ENCODE results near the gene EGFLAM.
"Not testable (repeated sequence)": the region's sequence is repeated elsewhere in the genome, so short reads cannot be mapped to it uniquely, and the experiment has no call there.

Gene EGFLAM

GRCh38 chr5:38329132-38329715, 70.9 kb downstream of the EGFLAM start:
- no peak for DNase-seq (ENCODE audit: low read depth in 2 of 2)

DNA sequence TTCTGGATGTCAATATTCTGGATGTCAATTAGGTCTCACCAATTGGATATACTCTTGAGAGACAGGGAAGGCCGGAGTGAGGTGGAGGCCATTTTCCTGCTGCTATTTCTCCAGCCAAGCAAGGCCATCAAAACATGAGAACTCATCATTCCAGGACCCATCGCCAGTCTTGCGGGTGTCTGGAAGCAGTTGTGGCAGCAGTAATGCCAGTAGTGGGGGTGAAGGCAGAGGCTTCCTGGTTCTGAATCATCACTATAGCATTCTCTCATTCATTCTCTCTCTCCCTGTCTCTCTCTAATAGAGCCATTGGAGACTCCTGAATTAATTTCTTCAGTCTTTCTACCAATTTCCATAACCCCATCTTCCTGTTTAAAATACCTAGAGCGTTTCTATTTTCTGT, 71.8 kb downstream of the EGFLAM start:
- no peak for DNase-seq (ENCODE audit: low read depth in 2 of 2)

DNA sequence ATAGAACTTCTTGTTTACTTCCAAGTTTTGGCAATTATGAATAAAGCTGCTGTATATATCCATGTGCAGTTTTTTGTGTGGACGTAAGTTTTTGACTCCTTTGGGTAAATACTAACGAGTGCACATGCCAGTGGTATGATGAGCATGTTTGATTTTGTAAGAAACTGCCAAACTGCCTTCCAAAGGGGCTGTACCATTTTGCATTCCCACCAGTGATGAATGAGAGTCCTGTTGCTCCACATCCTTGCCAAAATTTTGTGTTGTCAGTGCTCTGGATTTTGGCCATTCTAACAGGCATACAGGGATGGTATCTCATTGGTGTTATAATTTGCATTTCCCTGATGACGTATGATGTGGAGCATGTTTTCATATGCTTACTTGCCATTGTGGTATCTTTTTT, 73.5 kb downstream of the EGFLAM start:
- no peak for DNase-seq (ENCODE audit: low read depth in 2 of 2)

DNA sequence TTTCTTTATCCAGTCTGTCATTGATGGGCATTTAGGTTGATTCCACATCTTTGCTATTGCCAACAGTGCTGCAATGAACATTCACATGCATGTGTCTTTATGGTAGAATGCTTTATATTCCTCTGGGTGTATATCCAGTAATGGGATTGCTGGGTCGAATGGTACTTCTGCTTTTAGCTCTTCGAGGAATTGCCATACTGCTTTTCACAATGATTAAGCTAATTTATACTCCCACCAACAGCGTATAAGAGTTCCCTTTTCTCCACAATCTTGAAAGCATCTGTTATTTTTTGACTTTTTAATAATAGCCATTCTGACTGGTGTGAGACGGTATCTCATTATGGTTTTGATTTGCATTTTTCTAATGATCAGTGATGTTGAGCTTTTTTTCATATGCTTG, 74.8 kb downstream of the EGFLAM start:
- not testable (repeated sequence) for DNase-seq (ENCODE audit: low read depth in 2 of 2)

DNA sequence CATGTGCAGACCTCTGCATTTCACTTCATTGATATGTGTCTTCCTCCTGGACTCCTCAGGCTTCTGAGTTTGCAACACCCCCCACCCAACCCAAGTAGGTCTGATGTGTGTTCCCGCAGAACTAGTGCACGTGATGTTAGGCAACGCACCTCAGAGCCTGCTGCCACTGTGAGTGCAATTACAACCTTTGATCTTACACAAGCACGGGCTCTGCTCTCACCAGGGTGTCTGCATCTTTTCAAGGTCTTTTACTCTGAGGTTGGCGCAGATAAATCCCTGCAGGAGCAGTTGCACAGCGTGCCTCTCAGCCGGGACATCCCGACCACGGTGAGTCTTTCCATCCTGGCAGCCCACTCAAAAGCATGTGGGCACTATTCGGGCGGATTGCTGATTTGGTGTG, 80.1 kb downstream of the EGFLAM start:
- no peak for DNase-seq (ENCODE audit: low read depth in 2 of 2)

DNA sequence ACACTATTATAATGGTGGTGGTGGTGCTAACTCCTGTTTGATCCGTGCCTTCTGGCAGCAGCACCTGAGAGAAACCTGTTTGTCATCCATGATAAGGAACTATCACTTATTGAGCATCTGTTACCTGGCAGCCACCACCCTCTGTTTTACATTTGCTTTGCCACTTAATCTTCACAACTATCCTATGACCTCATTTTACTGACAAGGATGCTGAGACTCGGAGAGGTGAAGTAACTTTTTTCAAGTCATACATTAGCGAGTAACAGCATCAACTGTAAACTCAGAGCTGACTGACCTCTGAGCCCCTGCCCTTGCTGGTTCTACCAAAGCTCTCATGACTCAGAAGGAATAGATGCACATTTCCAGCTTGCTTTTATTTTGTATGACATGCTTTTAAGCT, 81.1 kb downstream of the EGFLAM start:
- DNase-seq (ENCODE audit: low read depth in 2 of 2), result no peak

GRCh38 chr5:38341056-38341455, 82.7 kb downstream of the EGFLAM start:
- no peak for DNase-seq (ENCODE audit: low read depth in 2 of 2)

DNA sequence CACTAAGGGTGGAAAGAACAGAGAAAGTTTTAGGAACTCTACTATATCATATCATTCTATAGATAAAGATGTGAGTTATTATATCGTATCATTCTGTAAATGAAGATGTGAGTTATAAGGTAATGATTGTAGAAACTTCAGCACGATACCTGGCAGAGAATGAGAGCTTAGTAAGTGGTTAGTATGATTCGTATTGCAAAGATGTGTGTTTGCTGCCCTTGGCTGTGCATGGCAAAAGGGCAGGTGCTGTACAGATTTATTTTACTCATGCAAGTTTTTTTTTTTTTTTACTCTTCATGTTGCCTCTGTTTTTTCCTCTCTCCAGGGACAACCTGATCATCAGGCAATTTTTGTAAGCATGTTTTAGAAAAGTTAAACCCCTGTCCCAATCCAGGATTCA, 83.3 kb downstream of the EGFLAM start:
- no peak for DNase-seq (ENCODE audit: low read depth in 2 of 2)

GRCh38 chr5:38342261-38342660, 83.9 kb downstream of the EGFLAM start:
- DNase-seq (ENCODE audit: low read depth in 2 of 2), result no peak

- no peak for DNase-seq (ENCODE audit: low read depth in 2 of 2)
These were observed 86.5 kb downstream of the EGFLAM start for GRCh38 chr5:38344891-38345290.

DNA sequence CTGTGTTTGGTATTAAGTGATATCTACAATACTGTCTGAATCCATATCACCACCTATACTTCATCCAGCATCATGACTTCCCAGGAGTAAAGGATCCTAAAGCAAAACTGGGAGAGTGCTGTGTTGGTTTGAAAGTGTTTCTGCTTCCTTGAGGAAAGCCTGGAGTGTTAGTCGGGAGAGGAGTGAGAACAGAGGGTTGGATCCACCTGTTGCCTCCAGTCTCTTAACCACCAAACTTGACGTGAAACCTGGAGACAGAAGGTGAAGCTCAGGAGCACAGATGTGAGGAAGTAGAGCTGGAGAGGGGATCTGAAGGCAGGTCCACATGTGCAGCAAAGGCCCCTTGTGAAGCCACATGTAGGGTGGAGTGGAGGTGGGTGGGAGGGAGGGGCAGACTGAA, 88.2 kb downstream of the EGFLAM start:
- no peak for DNase-seq (ENCODE audit: low read depth in 2 of 2)

GRCh38 chr5:38347040-38347763, 88.8 kb downstream of the EGFLAM start:
- DNase-seq (ENCODE audit: low read depth in 2 of 2), result no peak

- DNase-seq (ENCODE audit: low read depth in 2 of 2), result no peak
These were observed 89.5 kb downstream of the EGFLAM start for GRCh38 chr5:38347896-38348295.

GRCh38 chr5:38360323-38361061, 102.1 kb downstream of the EGFLAM start:
- no peak for DNase-seq (ENCODE audit: low read depth in 2 of 2)

GRCh38 chr5:38362713-38363112, 104.4 kb downstream of the EGFLAM start:
- no peak for DNase-seq (ENCODE audit: low read depth in 2 of 2)

GRCh38 chr5:38364825-38365224, 106.5 kb downstream of the EGFLAM start:
- no peak for DNase-seq (ENCODE audit: low read depth in 2 of 2)

DNA sequence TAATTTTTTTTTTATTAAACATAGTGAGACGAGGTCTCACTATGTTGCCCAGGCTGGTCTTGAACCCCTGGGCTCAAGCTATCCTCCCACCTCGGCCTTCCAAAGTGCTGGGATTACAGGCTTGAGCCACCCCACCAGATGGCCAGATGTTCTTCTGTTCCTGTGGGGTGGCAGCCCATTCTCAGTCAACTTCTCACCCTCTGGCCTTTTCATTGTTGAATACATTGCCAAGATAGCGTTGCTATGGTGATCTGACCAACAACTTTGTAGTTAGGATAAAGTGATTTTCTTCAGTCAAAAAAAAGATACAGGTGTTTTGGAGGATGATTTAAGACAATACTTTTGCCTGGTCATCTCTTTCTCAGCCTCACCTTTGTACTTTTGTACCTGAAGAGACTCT, 109.1 kb downstream of the EGFLAM start:
- DNase-seq (ENCODE audit: low read depth in 2 of 2), result no peak

DNA sequence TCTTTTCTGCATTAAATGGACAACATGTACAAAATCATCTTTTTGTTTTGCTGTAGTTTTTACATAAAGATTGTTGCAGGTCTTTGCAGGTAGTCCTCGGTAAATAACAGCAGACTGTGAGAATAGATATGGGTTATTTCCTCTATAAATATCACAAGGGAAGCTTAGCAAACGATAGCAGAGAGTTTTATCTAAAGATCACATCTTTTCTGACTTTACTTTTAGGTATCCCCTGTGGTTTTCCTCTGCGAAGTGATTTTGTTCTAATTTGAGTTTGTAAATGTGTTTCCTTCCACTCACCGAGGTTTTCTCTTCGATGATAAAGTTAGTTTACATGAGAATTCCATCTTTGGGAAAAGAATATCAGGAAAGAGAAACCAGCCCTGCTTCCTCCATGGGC, 109.6 kb downstream of the EGFLAM start:
- no peak for DNase-seq (ENCODE audit: low read depth in 2 of 2)

DNA sequence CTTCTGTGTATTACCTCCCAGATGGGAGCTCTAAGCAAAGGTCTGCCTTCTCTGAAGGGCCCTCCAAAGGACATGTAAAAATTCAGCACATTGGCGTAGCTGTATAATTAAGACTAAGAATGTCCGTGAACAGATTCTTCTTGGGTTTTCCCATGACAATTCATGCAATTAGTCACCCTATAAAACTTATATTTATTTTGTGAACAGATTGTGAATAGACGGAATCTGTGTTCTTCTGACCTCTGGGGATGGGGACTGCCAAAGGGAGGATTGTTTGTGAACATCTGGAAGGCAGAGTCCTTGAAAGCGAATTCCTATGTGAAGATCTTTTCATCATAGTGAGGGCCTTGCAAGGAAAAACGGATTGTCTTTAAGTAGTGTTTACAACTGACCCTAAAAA, 111.3 kb downstream of the EGFLAM start:
- DNase-seq (ENCODE audit: low read depth in 2 of 2), result no peak

DNA sequence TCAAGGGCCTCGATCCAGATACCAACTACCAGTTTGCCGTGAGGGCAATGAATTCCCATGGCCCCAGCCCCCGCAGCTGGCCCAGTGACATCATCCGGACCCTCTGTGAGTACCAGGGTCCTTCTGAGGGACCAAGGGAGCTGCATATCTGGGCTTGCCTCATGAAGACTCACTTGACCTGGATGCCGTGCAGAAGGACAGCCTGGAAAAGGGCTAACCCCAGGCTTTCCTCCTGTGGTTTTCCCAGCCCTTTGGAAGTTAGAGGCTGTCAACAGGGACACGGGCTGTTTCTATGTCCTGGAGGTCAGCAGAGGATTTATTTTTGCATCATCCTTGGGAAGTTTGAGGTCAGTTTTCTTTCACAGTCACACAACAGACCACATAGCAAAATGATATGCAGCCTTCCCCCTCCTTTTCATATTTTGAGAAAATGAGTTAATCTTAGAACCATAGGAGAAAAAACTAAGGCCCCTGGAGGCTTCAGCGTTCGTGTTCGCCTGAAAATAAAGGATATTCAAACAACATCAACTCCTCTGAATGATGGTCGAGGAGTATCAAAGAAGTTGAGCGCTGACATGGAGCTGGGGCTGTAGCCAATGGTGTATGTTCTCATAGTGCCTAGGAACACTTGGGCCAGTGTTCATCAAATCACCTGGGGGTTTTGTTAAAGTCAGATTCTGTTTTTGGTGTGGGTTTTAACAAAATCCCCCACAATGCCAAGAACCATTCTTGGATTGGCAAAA, 112.2 kb downstream of the EGFLAM start:
- no peak for DNase-seq (ENCODE audit: low read depth in 2 of 2)

DNA sequence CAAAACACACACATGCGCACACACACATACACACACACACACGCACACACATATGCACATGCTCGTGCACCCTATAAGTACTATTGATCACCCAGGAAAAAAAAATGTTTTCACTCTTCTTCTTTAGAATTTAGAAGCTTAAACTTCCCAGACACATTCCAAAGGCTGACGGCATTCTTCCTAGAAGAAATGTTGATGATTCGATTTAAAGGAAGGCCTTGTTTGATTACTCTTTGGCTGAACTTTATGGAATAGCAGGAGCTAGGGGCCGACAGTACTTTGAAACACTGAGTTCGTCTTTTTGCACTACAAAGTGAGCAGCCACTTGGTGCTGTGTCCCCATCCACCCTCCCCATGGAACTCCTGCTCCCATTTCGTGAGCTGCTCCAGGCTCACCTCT, 113.2 kb downstream of the EGFLAM start:
- no peak for DNase-seq (ENCODE audit: low read depth in 2 of 2)

GRCh38 chr5:38373743-38374142, 115.4 kb downstream of the EGFLAM start:
- DNase-seq (ENCODE audit: low read depth in 2 of 2), result no peak

All from activated CD8-positive, alpha-beta memory T cell treated with anti-CD3 and anti-CD28 coated beads for 4 hours (primary cell).